ENCODE results near the gene IL2RA.

Gene IL2RA

GRCh38 chr10:6035101-6035834 lies 26.9 kb downstream of the IL2RA start:
- no peak overlapping the region for H3K4me3 ChIP-seq
- H3K9me3 ChIP-seq (ENCODE audit: low read depth, low read length): no peaks in the 10 kb centered on the region
- H3K36me3 ChIP-seq (ENCODE audit: insufficient read depth, low read length): no peaks in the 10 kb centered on the region
- no peak overlapping the region for H3K9ac ChIP-seq (ENCODE audit: insufficient read length)
- no peak for DNase-seq (ENCODE audit: low read depth, low spot score)
- no peak overlapping the region for H3K27ac ChIP-seq
- TF ChIP-seq FOXP2 (optimal IDR thresholded peaks at IDR 0.05; ENCODE audit: control extremely low read depth, extremely low read length, insufficient read depth) (no peak), EZH2 (IDR thresholded peaks at IDR 0.05) (no peak), POLR2AphosphoS5 (IDR thresholded peaks at IDR 0.05; ENCODE audit: borderline replicate concordance, low read depth, low read length) (no peak)

- Histone ChIP-seq H3K27ac (no peak overlapping the region), H3K9ac (ENCODE audit: insufficient read length) (no peak overlapping the region), H3K4me3 (no peak overlapping the region), H3K9me3 (ENCODE audit: low read depth, low read length) (no peaks in the 10 kb centered on the region), H3K36me3 (ENCODE audit: insufficient read depth, low read length) (no peaks in the 10 kb centered on the region)
- TF ChIP-seq EZH2 (IDR thresholded peaks at IDR 0.05) (no peak), FOXP2 (optimal IDR thresholded peaks at IDR 0.05; ENCODE audit: control extremely low read depth, extremely low read length, insufficient read depth) (no peak), POLR2AphosphoS5 (IDR thresholded peaks at IDR 0.05; ENCODE audit: borderline replicate concordance, low read depth, low read length) (no peak)
- DNase-seq (ENCODE audit: low read depth, low spot score): no peak
Measured at GRCh38 chr10:6034371-6034770, 27.8 kb downstream of the IL2RA start.

- Histone ChIP-seq H3K27ac (no peak overlapping the region), H3K9ac (ENCODE audit: insufficient read length) (no peak overlapping the region), H3K4me3 (no peak overlapping the region), H3K36me3 (ENCODE audit: insufficient read depth, low read length) (no peaks in the 10 kb centered on the region), H3K9me3 (ENCODE audit: low read depth, low read length) (no peaks in the 10 kb centered on the region)
- TF ChIP-seq POLR2AphosphoS5 (IDR thresholded peaks at IDR 0.05; ENCODE audit: borderline replicate concordance, low read depth, low read length) (no peak), FOXP2 (optimal IDR thresholded peaks at IDR 0.05; ENCODE audit: control extremely low read depth, extremely low read length, insufficient read depth) (no peak), EZH2 (IDR thresholded peaks at IDR 0.05) (no peak)
- no peak for DNase-seq (ENCODE audit: low read depth, low spot score)
Measured at GRCh38 chr10:6033954-6034353, 28.2 kb downstream of the IL2RA start.

GRCh38 chr10:6030940-6031339 lies 31.2 kb downstream of the IL2RA start:
- no peak for DNase-seq (ENCODE audit: low read depth, low spot score)
- no peak overlapping the region for H3K9ac ChIP-seq (ENCODE audit: insufficient read length)
- no peak overlapping the region for H3K27ac ChIP-seq
- no peak for TF ChIP-seq POLR2AphosphoS5 (IDR thresholded peaks at IDR 0.05; ENCODE audit: borderline replicate concordance, low read depth, low read length)
- TF ChIP-seq EZH2 (IDR thresholded peaks at IDR 0.05): no peak
- no peak for TF ChIP-seq FOXP2 (optimal IDR thresholded peaks at IDR 0.05; ENCODE audit: control extremely low read depth, extremely low read length, insufficient read depth)
- H3K4me3 ChIP-seq: no peak overlapping the region
- H3K36me3 ChIP-seq (ENCODE audit: insufficient read depth, low read length): no peaks in the 10 kb centered on the region
- H3K9me3 ChIP-seq (ENCODE audit: low read depth, low read length): no peaks in the 10 kb centered on the region

GRCh38 chr10:6030217-6030616 lies 31.9 kb downstream of the IL2RA start:
- Histone ChIP-seq H3K27ac (no peak overlapping the region), H3K9me3 (ENCODE audit: low read depth, low read length) (no peaks in the 10 kb centered on the region), H3K9ac (ENCODE audit: insufficient read length) (no peak overlapping the region), H3K36me3 (ENCODE audit: insufficient read depth, low read length) (no peaks in the 10 kb centered on the region), H3K4me3 (no peak overlapping the region)
- DNase-seq (ENCODE audit: low read depth, low spot score): no peak
- TF ChIP-seq POLR2AphosphoS5 (IDR thresholded peaks at IDR 0.05; ENCODE audit: borderline replicate concordance, low read depth, low read length): no peak
- TF ChIP-seq EZH2 (IDR thresholded peaks at IDR 0.05): no peak
- no peak for TF ChIP-seq FOXP2 (optimal IDR thresholded peaks at IDR 0.05; ENCODE audit: control extremely low read depth, extremely low read length, insufficient read depth)

- H3K36me3 ChIP-seq (ENCODE audit: insufficient read depth, low read length): no peaks in the 10 kb centered on the region
- no peak for TF ChIP-seq POLR2AphosphoS5 (IDR thresholded peaks at IDR 0.05; ENCODE audit: borderline replicate concordance, low read depth, low read length)
- no peak for TF ChIP-seq FOXP2 (optimal IDR thresholded peaks at IDR 0.05; ENCODE audit: control extremely low read depth, extremely low read length, insufficient read depth)
- TF ChIP-seq EZH2 (IDR thresholded peaks at IDR 0.05): no peak
- H3K4me3 ChIP-seq: no peak overlapping the region
- DNase-seq (ENCODE audit: low read depth, low spot score): no peak
- H3K27ac ChIP-seq: no peak overlapping the region
- H3K9me3 ChIP-seq (ENCODE audit: low read depth, low read length): no peaks in the 10 kb centered on the region
- H3K9ac ChIP-seq (ENCODE audit: insufficient read length): no peak overlapping the region
Measured at GRCh38 chr10:6027929-6028328, 34.2 kb downstream of the IL2RA start.

GRCh38 chr10:6025683-6026255 lies 36.4 kb downstream of the IL2RA start:
- Histone ChIP-seq H3K36me3 (ENCODE audit: insufficient read depth, low read length) (no peaks in the 10 kb centered on the region), H3K9ac (ENCODE audit: insufficient read length) (no peak overlapping the region), H3K4me3 (no peak overlapping the region), H3K27ac (no peak overlapping the region), H3K9me3 (ENCODE audit: low read depth, low read length) (no peaks in the 10 kb centered on the region)
- DNase-seq (ENCODE audit: low read depth, low spot score): no peak
- TF ChIP-seq EZH2 (IDR thresholded peaks at IDR 0.05) (no peak), FOXP2 (optimal IDR thresholded peaks at IDR 0.05; ENCODE audit: control extremely low read depth, extremely low read length, insufficient read depth) (no peak), POLR2AphosphoS5 (IDR thresholded peaks at IDR 0.05; ENCODE audit: borderline replicate concordance, low read depth, low read length) (no peak)

GRCh38 chr10:6024334-6024682 lies 37.9 kb downstream of the IL2RA start:
- Histone ChIP-seq H3K36me3 (ENCODE audit: insufficient read depth, low read length) (no peaks in the 10 kb centered on the region), H3K9me3 (ENCODE audit: low read depth, low read length) (no peaks in the 10 kb centered on the region), H3K4me3 (no peak overlapping the region), H3K27ac (no peak overlapping the region), H3K9ac (ENCODE audit: insufficient read length) (no peak overlapping the region)
- DNase-seq (ENCODE audit: low read depth, low spot score): no peak
- TF ChIP-seq POLR2AphosphoS5 (IDR thresholded peaks at IDR 0.05; ENCODE audit: borderline replicate concordance, low read depth, low read length): no peak
- no peak for TF ChIP-seq EZH2 (IDR thresholded peaks at IDR 0.05)
- no peak for TF ChIP-seq FOXP2 (optimal IDR thresholded peaks at IDR 0.05; ENCODE audit: control extremely low read depth, extremely low read length, insufficient read depth)
